GM19467 (cell line): ENCODE results near the gene SERINC1.

Experiments used
- ATAC-seq: cut with Tn5 transposase; IDR thresholded peaks from one replicate; pipeline ENCODE4 v1.9.1; 2021; ENCODE audit warnings: mild to moderate bottlenecking, moderate library complexity; ENCODE audit not compliant: unreplicated experiment

The SERINC1 gene

GRCh38 chr6:122438975-122439374, 32.6 kb downstream of the SERINC1 start:
- ATAC-seq: no peak

GRCh38 chr6:122432816-122433215, 38.8 kb downstream of the SERINC1 start:
- ATAC-seq: no peak

- no peak for ATAC-seq
Measured at GRCh38 chr6:122431780-122432179, 39.8 kb downstream of the SERINC1 start.

GRCh38 chr6:122429323-122429722, 42.3 kb downstream of the SERINC1 start:
- no peak for ATAC-seq

GRCh38 chr6:122428781-122429180, 42.8 kb downstream of the SERINC1 start:
- ATAC-seq: no peak

- ATAC-seq: no peak
Measured at GRCh38 chr6:122426597-122426996, 45.0 kb downstream of the SERINC1 start.

GRCh38 chr6:122423734-122424133, 47.9 kb downstream of the SERINC1 start:
- no peak for ATAC-seq

GRCh38 chr6:122422614-122423267, 48.9 kb downstream of the SERINC1 start:
- ATAC-seq: no peak

GRCh38 chr6:122422003-122422402, 49.6 kb downstream of the SERINC1 start:
- no peak for ATAC-seq

- ATAC-seq: no peak
Measured at GRCh38 chr6:122416825-122417224, 54.8 kb downstream of the SERINC1 start.

- ATAC-seq: no peak
Measured at GRCh38 chr6:122412001-122412400, 59.6 kb downstream of the SERINC1 start.

GRCh38 chr6:122408702-122409458, 62.7 kb downstream of the SERINC1 start:
- no peak for ATAC-seq

- no peak for ATAC-seq
Measured at GRCh38 chr6:122408240-122408639, 63.4 kb downstream of the SERINC1 start.

- no peak for ATAC-seq
Measured at GRCh38 chr6:122407712-122408111, 63.9 kb downstream of the SERINC1 start.

- no peak for ATAC-seq
Measured at GRCh38 chr6:122406187-122406586, 65.4 kb downstream of the SERINC1 start.

- no peak for ATAC-seq
Measured at GRCh38 chr6:122405417-122405816, 66.2 kb downstream of the SERINC1 start.

GRCh38 chr6:122404444-122404843, 67.2 kb downstream of the SERINC1 start:
- ATAC-seq: no peak

GRCh38 chr6:122401104-122401503, 70.5 kb downstream of the SERINC1 start:
- no peak for ATAC-seq

GRCh38 chr6:122400462-122401089, 71.0 kb downstream of the SERINC1 start:
- no peak for ATAC-seq

- peak; percentile 13 for ATAC-seq
Measured at GRCh38 chr6:122400121-122400450, 71.5 kb downstream of the SERINC1 start.

GRCh38 chr6:122399348-122400120, 72.1 kb downstream of the SERINC1 start, which contains the start of gene HSF2:
HSF2 (plus strand) TSS chr6:122399652; CDS start chr6:122399738, 86 bp downstream.
- peak; percentile 99 for ATAC-seq
